ENCODE results near the gene EBF3.

Gene EBF3

GRCh38 chr10:129869596-129870473, 94.2 kb downstream of the EBF3 start:
- DNase-seq = no peak

- no peak for DNase-seq
These were observed 95.5 kb downstream of the EBF3 start for GRCh38 chr10:129868449-129869035.

GRCh38 chr10:129867631-129868179, 96.4 kb downstream of the EBF3 start:
- DNase-seq = no peak

GRCh38 chr10:129866894-129867293, 97.2 kb downstream of the EBF3 start:
- DNase-seq = no peak

- no peak for DNase-seq
These were observed 98.1 kb downstream of the EBF3 start for GRCh38 chr10:129865960-129866359.

- DNase-seq = no peak
These were observed 98.7 kb downstream of the EBF3 start for GRCh38 chr10:129865413-129865812.

GRCh38 chr10:129864601-129865126, 99.4 kb downstream of the EBF3 start:
- no peak for DNase-seq

- DNase-seq = no peak
These were observed 100.0 kb downstream of the EBF3 start for GRCh38 chr10:129864082-129864481.

GRCh38 chr10:129863201-129863663, 100.8 kb downstream of the EBF3 start:
- DNase-seq = no peak

- DNase-seq = no peak
These were observed 102.1 kb downstream of the EBF3 start for GRCh38 chr10:129861776-129862531.

- no peak for DNase-seq
These were observed 103.7 kb downstream of the EBF3 start for GRCh38 chr10:129860396-129860795.

GRCh38 chr10:129859536-129859935, 104.5 kb downstream of the EBF3 start:
- no peak for DNase-seq

GRCh38 chr10:129857242-129857960, 106.7 kb downstream of the EBF3 start:
- no peak for DNase-seq

GRCh38 chr10:129855836-129856563, 108.1 kb downstream of the EBF3 start:
- no peak for DNase-seq

GRCh38 chr10:129854796-129855705, 109.0 kb downstream of the EBF3 start:
- no peak for DNase-seq

- no peak for DNase-seq
These were observed 109.9 kb downstream of the EBF3 start for GRCh38 chr10:129854158-129854557.

- no peak for DNase-seq
These were observed 110.5 kb downstream of the EBF3 start for GRCh38 chr10:129853562-129853903.

GRCh38 chr10:129852829-129853561, 111.1 kb downstream of the EBF3 start:
- DNase-seq = no peak

GRCh38 chr10:129851941-129852640, 112.0 kb downstream of the EBF3 start:
- DNase-seq = no peak
